Measurements from ENCODE around the gene SH3RF1. TPM values are rescaled to one million over a fixed set of nuclear protein-coding genes. Genes with fewer than 3 reads are reported as not detected.
A peak's percentile ranks its signal among the peaks of the same experiment; 100 is the strongest.

SH3RF1 gene
- total RNA-seq, 1 donor from 2014 or later, result 19.6 TPM

GRCh38 chr4:169258141-169258540 lies 12.6 kb downstream of the SH3RF1 start:
- no peak for DNase-seq (ENCODE audit: low spot score in 2 of 2, unreplicated experiment in 2 of 2)
- Mint-ChIP-seq H3K4me1 (peaks cover 38% of the 10 kb centered on the region), H3K27me3 (ENCODE audit: low read depth) (no peaks in the 10 kb centered on the region), H3K9me3 (no peaks in the 10 kb centered on the region), H3K27ac (no peak overlapping the region), H3K36me3 (peaks cover 5% of the 10 kb centered on the region), H3K4me3 (no peak overlapping the region)
- TF ChIP-seq CTCF (IDR thresholded peaks at IDR 0.05; ENCODE audit: unreplicated experiment), result no peak

- no peak for TF ChIP-seq CTCF (IDR thresholded peaks at IDR 0.05; ENCODE audit: unreplicated experiment)
- Mint-ChIP-seq H3K4me3 (no peak overlapping the region), H3K27ac (peak overlapping the region; percentile 25), H3K36me3 (no peaks in the 10 kb centered on the region), H3K27me3 (ENCODE audit: low read depth) (no peaks in the 10 kb centered on the region), H3K4me1 (peaks cover 48% of the 10 kb centered on the region), H3K9me3 (no peaks in the 10 kb centered on the region)
- DNase-seq (ENCODE audit: low spot score in 2 of 2, unreplicated experiment in 2 of 2), result no peak
Measured at GRCh38 chr4:169256856-169257761, 13.6 kb downstream of the SH3RF1 start.

- Mint-ChIP-seq H3K9me3 (no peaks in the 10 kb centered on the region), H3K27ac (no peak overlapping the region), H3K36me3 (no peaks in the 10 kb centered on the region), H3K4me1 (peaks cover 57% of the 10 kb centered on the region), H3K4me3 (no peak overlapping the region), H3K27me3 (ENCODE audit: low read depth) (no peaks in the 10 kb centered on the region)
- DNase-seq (ENCODE audit: low spot score in 2 of 2, unreplicated experiment in 2 of 2), result no peak
- no peak for TF ChIP-seq CTCF (IDR thresholded peaks at IDR 0.05; ENCODE audit: unreplicated experiment)
Measured at GRCh38 chr4:169256101-169256612, 14.6 kb downstream of the SH3RF1 start.

- Mint-ChIP-seq H3K36me3 (no peaks in the 10 kb centered on the region), H3K4me3 (no peak overlapping the region), H3K4me1 (peaks cover 68% of the 10 kb centered on the region), H3K9me3 (no peaks in the 10 kb centered on the region), H3K27me3 (ENCODE audit: low read depth) (no peaks in the 10 kb centered on the region), H3K27ac (no peak overlapping the region)
- DNase-seq (ENCODE audit: low spot score in 2 of 2, unreplicated experiment in 2 of 2), result no peak
- TF ChIP-seq CTCF (IDR thresholded peaks at IDR 0.05; ENCODE audit: unreplicated experiment), result no peak
Measured at GRCh38 chr4:169254546-169254983, 16.2 kb downstream of the SH3RF1 start.

- Mint-ChIP-seq H3K27ac (no peak overlapping the region), H3K36me3 (no peaks in the 10 kb centered on the region)
- DNase-seq (ENCODE audit: low spot score in 2 of 2, unreplicated experiment in 2 of 2), result no peak
Measured at GRCh38 chr4:169253904-169254303, 16.9 kb downstream of the SH3RF1 start.

More at GRCh38 chr4:169253904-169254303, 16.9 kb downstream of the SH3RF1 start:
- no peaks in the 10 kb centered on the region for H3K9me3 Mint-ChIP-seq
- no peak overlapping the region for H3K4me3 Mint-ChIP-seq
- H3K27me3 Mint-ChIP-seq (ENCODE audit: low read depth), result no peaks in the 10 kb centered on the region
- TF ChIP-seq CTCF (IDR thresholded peaks at IDR 0.05; ENCODE audit: unreplicated experiment), result no peak
- peaks cover 70% of the 10 kb centered on the region for H3K4me1 Mint-ChIP-seq
